ENCODE data around the gene SAMD7. TPM values are rescaled to one million over a fixed set of nuclear protein-coding genes. Genes with fewer than 3 reads are reported as not detected.
A peak's percentile ranks its signal among the peaks of the same experiment; 100 is the strongest.

SAMD7 gene
- total RNA-seq, 1 donor from 2014 or later, result not detected

GRCh38 chr3:169879845-169880575, 31.4 kb upstream of the SAMD7 start:
- Histone ChIP-seq H3K27ac (no peak overlapping the region), H3K36me3 (no peaks in the 10 kb centered on the region), H3K4me3 (no peak overlapping the region), H3K4me1 (no peaks in the 10 kb centered on the region), H3K9me3 (no peaks in the 10 kb centered on the region), H3K27me3 (no peaks in the 10 kb centered on the region)
- no peak for DNase-seq
- TF ChIP-seq CTCF (IDR thresholded peaks at IDR 0.05), result no peak
- intact Hi-C loops (cut with DNase I), result no loop called here
- peak; percentile 31 for ATAC-seq

GRCh38 chr3:169880576-169881250, 30.7 kb upstream of the SAMD7 start:
- Histone ChIP-seq H3K27ac (no peak overlapping the region), H3K4me3 (no peak overlapping the region), H3K9me3 (no peaks in the 10 kb centered on the region), H3K27me3 (no peaks in the 10 kb centered on the region), H3K36me3 (no peaks in the 10 kb centered on the region), H3K4me1 (no peaks in the 10 kb centered on the region)
- no peak for TF ChIP-seq CTCF (IDR thresholded peaks at IDR 0.05)
- intact Hi-C loops (cut with DNase I), result no loop called here
- DNase-seq, result no peak
- no peak for ATAC-seq

- DNase-seq, result peak; percentile 86
- Histone ChIP-seq H3K4me3 (no peak overlapping the region), H3K36me3 (no peaks in the 10 kb centered on the region), H3K4me1 (no peaks in the 10 kb centered on the region), H3K27me3 (no peaks in the 10 kb centered on the region), H3K27ac (no peak overlapping the region), H3K9me3 (no peaks in the 10 kb centered on the region)
- peak; percentile 93 for ATAC-seq
- intact Hi-C loops (cut with DNase I), result no loop called here
- TF ChIP-seq CTCF (IDR thresholded peaks at IDR 0.05), result no peak
Observed at GRCh38 chr3:169886671-169887070, 24.7 kb upstream of the SAMD7 start.

GRCh38 chr3:169891886-169892285, 19.5 kb upstream of the SAMD7 start:
- Histone ChIP-seq H3K4me3 (no peak overlapping the region), H3K9me3 (no peaks in the 10 kb centered on the region), H3K36me3 (no peaks in the 10 kb centered on the region), H3K4me1 (no peaks in the 10 kb centered on the region), H3K27me3 (no peaks in the 10 kb centered on the region), H3K27ac (no peak overlapping the region)
- no peak for DNase-seq
- intact Hi-C loops (cut with DNase I), result no loop called here
- no peak for TF ChIP-seq CTCF (IDR thresholded peaks at IDR 0.05)
- no peak for ATAC-seq

- no peak for TF ChIP-seq CTCF (IDR thresholded peaks at IDR 0.05)
- Histone ChIP-seq H3K4me1 (no peaks in the 10 kb centered on the region), H3K4me3 (no peak overlapping the region), H3K27me3 (no peaks in the 10 kb centered on the region), H3K27ac (no peak overlapping the region), H3K9me3 (no peaks in the 10 kb centered on the region), H3K36me3 (no peaks in the 10 kb centered on the region)
- no peak for DNase-seq
- intact Hi-C loops (cut with DNase I), result no loop called here
- no peak for ATAC-seq
Observed at GRCh38 chr3:169894110-169894509, 17.3 kb upstream of the SAMD7 start.
